Endothelial cell of umbilical vein (primary cell): Measurements from ENCODE around the gene MTFR1L. TPM values are rescaled to one million over a fixed set of nuclear protein-coding genes. Genes with fewer than 3 reads are reported as not detected.

Experiments used
- BruUV-seq: library from RNA; stranded (reverse); fragments of 400-500 nt; replicated peaks from 2 replicates; lab custom pipeline; 2021; lab: Mats Ljungman, UMichigan
- CTCF ChIA-PET: fragments of 300-600, 350-600 bp; sonication (Branson Sonifier 250); formaldehyde crosslinking; loops from one replicate; lab custom pipeline; 2021; ENCODE audit warnings: antibody characterized with exemption, inconsistent platforms; lab: Charles Lee
- POLR2A ChIA-PET: fragments of 300-600, 350-600 bp; sonication (Branson Sonifier 250); formaldehyde crosslinking; loops from one replicate; lab custom pipeline; 2021; ENCODE audit warnings: antibody characterized with exemption, inconsistent platforms; lab: Charles Lee
- DNase-seq: peaks from one replicate; pipeline ENCODE4 v3.0.0-alpha.2; 2011; ENCODE audit warnings: low read depth, low spot score
- FAIRE-seq: peaks from 2 replicates; lab custom pipeline; 2011; peaks lifted over from hg19 to GRCh38; lab: Jason Lieb, UNC
- H2AFZ ChIP-seq: 2 replicates; pipeline ENCODE4 v1.6.0; 2012; ENCODE audit warnings: low read depth, low read length, control low read depth, inconsistent platforms
- H3K27ac ChIP-seq: 2 replicates; pipeline ENCODE4 v1.5.1; 2011; ENCODE audit warnings: low read depth, mild to moderate bottlenecking, control low read depth, low read length, moderate library complexity; ENCODE audit not compliant: insufficient read depth
- H3K27me3 ChIP-seq, 2 experiments: 2 replicates each; pipeline versions ENCODE4 v1.6.0 to v1.6.1; 2011; ENCODE audit warnings: low read length in 2 of 2, mixed read lengths in 1 of 2; ENCODE audit not compliant: control insufficient read depth in 2 of 2, insufficient read depth in 2 of 2
- H3K36me3 ChIP-seq, 2 experiments: 2 replicates in 1 of 2; 3 replicates in 1 of 2; pipeline ENCODE4 v1.5.1; 2011; ENCODE audit warnings: low read length in 2 of 2, mild to moderate bottlenecking in 1 of 2, moderate library complexity in 1 of 2; ENCODE audit not compliant: control insufficient read depth in 2 of 2, insufficient read depth in 2 of 2; ENCODE audit errors: extremely low read depth in 1 of 2
- H3K4me1 ChIP-seq: 3 replicates; pipeline ENCODE4 v1.5.1; 2011; ENCODE audit warnings: mild to moderate bottlenecking, low read length; ENCODE audit not compliant: control insufficient read depth, insufficient read depth; ENCODE audit errors: extremely low read depth
- H3K4me2 ChIP-seq: 2 replicates; pipeline ENCODE4 v1.6.1; 2011; ENCODE audit warnings: low read length, control low read depth, mixed read lengths; ENCODE audit not compliant: insufficient read depth
- H3K4me3 ChIP-seq, 3 experiments: fragments of 200-600 bp in 1 of 3; sonication (generic), shearing (Covaris generic) in 1 of 3; replicated peaks in 1 of 3; 2 replicates each; pipeline ENCODE4 v1.5.1; 2011 to 2016; ENCODE audit warnings: control low read depth in 3 of 3, low read length in 3 of 3, mild to moderate bottlenecking in 2 of 3, inconsistent platforms in 1 of 3, low read depth in 1 of 3, moderate library complexity in 1 of 3; ENCODE audit not compliant: insufficient read depth in 1 of 3
- H3K79me2 ChIP-seq: 2 replicates; pipeline ENCODE4 v1.6.0; 2012; ENCODE audit warnings: low read length, inconsistent platforms; ENCODE audit not compliant: control insufficient read depth, insufficient read depth
- H3K9ac ChIP-seq: replicated peaks from 2 replicates; pipeline ENCODE3; 2011; ENCODE audit warnings: low read length, control low read depth; ENCODE audit not compliant: insufficient read depth; ENCODE audit errors: extremely low read depth
- H3K9me1 ChIP-seq: replicated peaks from 3 replicates; pipeline ENCODE4 v1.6.0; 2011; ENCODE audit warnings: mild to moderate bottlenecking, low read length; ENCODE audit not compliant: control insufficient read depth, insufficient read depth; ENCODE audit errors: extremely low read depth
- H3K9me3 ChIP-seq: replicated peaks from 2 replicates; pipeline ENCODE4 v1.5.1; 2012; ENCODE audit warnings: low read length, inconsistent platforms; ENCODE audit not compliant: control insufficient read depth, insufficient read depth
- H4K20me1 ChIP-seq: replicated peaks from 2 replicates; pipeline ENCODE3; 2011; ENCODE audit warnings: mild to moderate bottlenecking, low read length; ENCODE audit not compliant: control insufficient read depth, insufficient read depth; ENCODE audit errors: extremely low read depth
- EZH2 ChIP-seq: IDR thresholded peaks from 2 replicates; pipeline ENCODE4 v1.6.1; 2012; ENCODE audit warnings: borderline replicate concordance, low read depth, mild to moderate bottlenecking, moderate library complexity, low read length, inconsistent platforms; ENCODE audit not compliant: severe bottlenecking
- FOS ChIP-seq: IDR thresholded peaks from 2 replicates; pipeline ENCODE4 v1.6.1; 2011; ENCODE audit warnings: mild to moderate bottlenecking, low read length, moderate library complexity, borderline replicate concordance; ENCODE audit not compliant: insufficient read depth
- GATA2 ChIP-seq: IDR thresholded peaks from 2 replicates; pipeline ENCODE4 v1.7.0; 2011; ENCODE audit warnings: low read depth, mild to moderate bottlenecking, moderate library complexity, mixed read lengths, low read length; ENCODE audit not compliant: insufficient read length, insufficient read depth
- JUN ChIP-seq: IDR thresholded peaks from 2 replicates; pipeline ENCODE4 v1.6.1; 2011; ENCODE audit warnings: borderline replicate concordance, low read depth; ENCODE audit not compliant: insufficient read length, insufficient read depth
- MYC ChIP-seq: IDR thresholded peaks from one replicate; pipeline ENCODE4 v1.6.1; 2011; ENCODE audit warnings: mild to moderate bottlenecking, low read depth, low read length
- POLR2A ChIP-seq: IDR thresholded peaks from 2 replicates; pipeline ENCODE4 v1.6.1; 2012; ENCODE audit warnings: low read depth, mild to moderate bottlenecking, control low read depth, low read length
- POLR2AphosphoS5 ChIP-seq: IDR thresholded peaks from 2 replicates; pipeline ENCODE4 v1.6.1; 2012; ENCODE audit warnings: low read depth, mild to moderate bottlenecking, control low read depth, low read length, moderate library complexity; ENCODE audit not compliant: insufficient read depth
- dilution Hi-C: fragments of 300-500 bp; cut with MboI; formaldehyde crosslinking; loops from one replicate; pipeline ENCODE4 v1.15.0; 2019; ENCODE audit warnings: low sequenced_read_pairs; ENCODE audit not compliant: extremely low pct_ligation_motif_present
- intact Hi-C: fragments of 100-400 bp; cut with micrococcal nuclease; formaldehyde crosslinking; loops from one replicate; pipeline ENCODE4 v1.10.0; 2022
- polyA plus RNA-seq, 4 experiments: library from polyadenylated mRNA; depleted of rRNA in 3 of 4; stranded (reverse) in 3 of 4; unstranded in 1 of 4; fragments of >200 nt; gene quantifications; 2 replicates each; pipeline versions ENCODE4 v1.2.1 to v1.2.3, GENCODE V29; 2011 to 2012; ENCODE audit warnings: missing spikeins in 1 of 4
- total RNA-seq: library from RNA; stranded (reverse); gene quantifications from 2 replicates; pipeline ENCODE4 v1.2.3, GENCODE V29; 2021
- TF ChIP-seq, protein P1 (sequence below), 2 donors: IDR thresholded peaks; 1 replicate in 1 of 2; 2 replicates in 1 of 2; pipeline ENCODE4 v1.5.1; 2011; ENCODE audit warnings: low read length in 2 of 2, mild to moderate bottlenecking in 2 of 2, moderate library complexity in 2 of 2, control low read depth in 1 of 2, inconsistent platforms in 1 of 2, low read depth in 1 of 2; ENCODE audit not compliant: insufficient read depth in 1 of 2; ENCODE audit errors: extremely low read depth in 1 of 2
- TF ChIP-seq, protein P2 (sequence below): IDR thresholded peaks from 2 replicates; pipeline ENCODE4 v1.6.1; 2011; ENCODE audit not compliant: insufficient read depth, insufficient read length

MTFR1L gene
- total and polyA plus RNA-seq, 2 donors (not counting 3 experiments of a cell fraction or from before 2014, with no cell fraction given): 34.8 to 45.5 TPM

DNA sequence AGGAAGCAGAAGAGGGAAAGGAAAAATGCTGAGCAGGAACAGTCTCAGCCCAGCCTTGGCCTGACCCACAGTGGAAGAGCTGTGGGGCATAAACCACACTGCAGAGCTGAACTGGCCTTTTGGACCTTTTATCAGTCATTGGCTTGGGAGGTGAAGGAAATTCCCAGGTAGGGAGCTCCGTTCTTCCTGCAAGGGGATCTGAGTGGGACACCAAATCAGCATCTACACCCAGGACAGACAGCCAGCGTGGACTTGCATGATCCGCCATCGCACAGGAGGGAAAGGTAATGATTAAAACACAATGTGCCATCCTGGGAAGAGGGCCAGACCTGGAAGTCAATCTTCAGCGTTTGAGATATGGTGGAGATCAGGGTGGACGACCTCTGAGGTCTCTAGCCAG, 1.2 kb upstream of the MTFR1L start:
- dilution Hi-C loops: no loop called here
- no peak overlapping the region for H2AFZ ChIP-seq
- FAIRE-seq: no peak

More for the DNA sequence above, 1.2 kb upstream of the MTFR1L start:
- ChIA-PET CTCF (interaction anchor here (1.1 kb wide), 1 partner anchor 179 kb away, joined by 4 read pairs; the partner anchor contains the start of gene PAFAH2), POLR2A (no interaction called here)
- Histone ChIP-seq H3K4me2 (no peak overlapping the region), H3K27ac (no peak overlapping the region), H3K79me2 (peaks cover 9% of the 10 kb centered on the region), H3K9me3 (no peaks in the 10 kb centered on the region), H3K9me1 (no peaks in the 10 kb centered on the region), H4K20me1 (no peaks in the 10 kb centered on the region), H3K9ac (no peak overlapping the region), H3K36me3 (peaks cover 0 to 24% of the 10 kb centered on the region in 2 experiments), H3K4me1 (peaks cover 14% of the 10 kb centered on the region), H3K4me3 (no peak overlapping the region), H3K27me3 (no peaks in the 10 kb centered on the region)
- TF ChIP-seq, protein P1, sequence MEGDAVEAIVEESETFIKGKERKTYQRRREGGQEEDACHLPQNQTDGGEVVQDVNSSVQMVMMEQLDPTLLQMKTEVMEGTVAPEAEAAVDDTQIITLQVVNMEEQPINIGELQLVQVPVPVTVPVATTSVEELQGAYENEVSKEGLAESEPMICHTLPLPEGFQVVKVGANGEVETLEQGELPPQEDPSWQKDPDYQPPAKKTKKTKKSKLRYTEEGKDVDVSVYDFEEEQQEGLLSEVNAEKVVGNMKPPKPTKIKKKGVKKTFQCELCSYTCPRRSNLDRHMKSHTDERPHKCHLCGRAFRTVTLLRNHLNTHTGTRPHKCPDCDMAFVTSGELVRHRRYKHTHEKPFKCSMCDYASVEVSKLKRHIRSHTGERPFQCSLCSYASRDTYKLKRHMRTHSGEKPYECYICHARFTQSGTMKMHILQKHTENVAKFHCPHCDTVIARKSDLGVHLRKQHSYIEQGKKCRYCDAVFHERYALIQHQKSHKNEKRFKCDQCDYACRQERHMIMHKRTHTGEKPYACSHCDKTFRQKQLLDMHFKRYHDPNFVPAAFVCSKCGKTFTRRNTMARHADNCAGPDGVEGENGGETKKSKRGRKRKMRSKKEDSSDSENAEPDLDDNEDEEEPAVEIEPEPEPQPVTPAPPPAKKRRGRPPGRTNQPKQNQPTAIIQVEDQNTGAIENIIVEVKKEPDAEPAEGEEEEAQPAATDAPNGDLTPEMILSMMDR (IDR thresholded peaks at IDR 0.05; ENCODE audit: extremely low read depth in 1 of 2, insufficient read depth in 1 of 2, low read depth in 1 of 2, low read length in 2 of 2): no peak
- TF ChIP-seq MYC (no peak), EZH2 (no peak), POLR2AphosphoS5 (no peak), FOS (no peak), POLR2A (no peak), JUN (no peak), GATA2 (no peak)
- TF ChIP-seq, protein P2, sequence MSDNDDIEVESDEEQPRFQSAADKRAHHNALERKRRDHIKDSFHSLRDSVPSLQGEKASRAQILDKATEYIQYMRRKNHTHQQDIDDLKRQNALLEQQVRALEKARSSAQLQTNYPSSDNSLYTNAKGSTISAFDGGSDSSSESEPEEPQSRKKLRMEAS: no peak
- no TSS peak for BruUV-seq
- intact Hi-C loops: no loop called here
- DNase-seq: no peak
